Tibial nerve (tissue), 4 donors: ENCODE results near the gene AGXT. TPM values are rescaled to one million over a fixed set of nuclear protein-coding genes. Genes with fewer than 3 reads are reported as not detected.

Experiments used
- DNase-seq, 2 donors: peaks; one replicate each; pipeline ENCODE4 v3.0.0-alpha.2; 2019; ENCODE audit warnings: low spot score in 2 of 2
- H3K27ac ChIP-seq, 4 donors: fragments of 200-600 bp; sonication (generic) in 3 of 4; one replicate each; pipeline ENCODE4 v1.5.1; 2017 to 2019; ENCODE audit warnings: mild to moderate bottlenecking in 1 of 4
- H3K27me3 ChIP-seq, 2 donors: fragments of 200-600 bp; sonication (generic) in 1 of 2; one replicate each; pipeline versions ENCODE4 v1.5.1 to v1.6.0; 2017 to 2019
- H3K36me3 ChIP-seq, 3 donors: fragments of 200-600 bp; sonication (generic); one replicate each; pipeline ENCODE4 v1.5.1; 2018 to 2019
- H3K4me1 ChIP-seq, 4 donors: fragments of 200-600 bp; sonication (generic) in 3 of 4; one replicate each; pipeline ENCODE4 v1.5.1; 2017 to 2019
- H3K4me3 ChIP-seq, 4 donors: fragments of 200-600 bp; sonication (generic) in 3 of 4; one replicate each; pipeline ENCODE4 v1.5.1; 2017 to 2019; ENCODE audit warnings: mild to moderate bottlenecking in 1 of 4, moderate library complexity in 1 of 4
- H3K9me3 ChIP-seq, 4 donors: fragments of 200-600 bp; sonication (generic) in 3 of 4; one replicate each; pipeline ENCODE4 v1.5.1; 2017 to 2019
- EP300 ChIP-seq, 2 donors: sonication (generic); formaldehyde crosslinking; IDR thresholded peaks; one replicate each; pipeline ENCODE4 v1.6.1; 2017; ENCODE audit warnings: antibody characterized with exemption in 2 of 2, mild to moderate bottlenecking in 1 of 2
- POLR2A ChIP-seq, 2 donors: fragments of 450-650 bp; IDR thresholded peaks; one replicate each; pipeline ENCODE4 v1.6.1; 2017; ENCODE audit warnings: antibody characterized with exemption in 2 of 2, mild to moderate bottlenecking in 2 of 2, moderate library complexity in 2 of 2
- WGBS, 2 donors: methylation state at CpG; one replicate each; pipeline ENCODE4 v1.1.5; 2018; 5-methylcytosine and 5-hydroxymethylcytosine counted together
- total RNA-seq, 4 donors: library from RNA; depleted of rRNA; stranded (reverse); fragments of >200 nt; gene quantifications; one replicate each; pipeline ENCODE4 v1.1.0, GENCODE V29; 2016
- TF ChIP-seq, protein P1 (sequence below), 5 experiments: fragments of 200-600 bp in 3 of 5; fragments of 450-650 bp in 2 of 5; sonication (generic) in 3 of 5; IDR thresholded peaks; one replicate each; pipeline ENCODE4 v1.5.1; 2016 to 2019; ENCODE audit warnings: antibody characterized with exemption in 5 of 5, mild to moderate bottlenecking in 3 of 5, moderate library complexity in 2 of 5

AGXT gene
- total RNA-seq, 4 donors from 2014 or later, result 0.30 TPM; not detected in 3

DNA sequence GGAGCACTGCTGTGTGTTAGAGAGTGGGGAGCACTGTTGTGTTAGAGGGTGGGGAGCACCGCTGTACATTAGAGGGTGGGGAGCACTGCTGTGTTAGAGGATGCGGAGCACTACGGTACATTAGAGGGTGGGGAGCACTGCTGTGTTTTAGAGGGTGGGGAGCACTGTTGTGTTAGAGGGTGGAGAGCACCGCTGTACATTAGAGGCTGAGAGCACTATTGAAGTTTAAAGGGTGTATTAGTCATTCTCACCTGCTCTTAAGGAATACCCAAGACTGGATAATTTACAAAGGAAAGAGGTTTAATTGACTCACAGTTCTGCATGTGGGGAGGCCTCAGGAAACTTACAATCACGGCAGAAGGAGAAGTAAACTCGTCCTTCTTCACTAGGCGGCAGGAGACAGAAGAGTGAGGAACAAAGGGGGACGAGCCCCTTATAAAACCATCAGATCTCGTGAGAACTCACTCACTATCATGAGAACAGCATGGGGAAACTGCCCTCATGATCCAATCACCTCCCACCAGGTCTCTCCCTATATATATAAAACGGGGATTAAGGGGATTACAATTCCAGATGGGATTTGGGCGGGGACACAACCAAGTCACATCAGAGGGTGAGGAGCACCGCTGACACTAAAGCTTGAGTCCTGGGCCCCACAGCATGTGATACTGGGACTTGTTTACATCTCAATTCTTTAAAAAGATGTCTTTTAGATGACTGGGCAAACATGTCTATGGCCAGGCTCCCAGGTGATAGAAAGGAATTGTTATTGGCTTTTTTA, 19.5 kb upstream of the AGXT start:
- DNase-seq, result no peak
- Histone ChIP-seq H3K9me3 (peaks cover 0 to 2% (median 0%) of the 10 kb centered on the region in 4 donors), H3K4me3 (no peak overlapping the region), H3K36me3 (no peaks in the 10 kb centered on the region), H3K27ac (no peak overlapping the region), H3K4me1 (peaks cover 0 to 7% (median 0%) of the 10 kb centered on the region in 4 donors), H3K27me3 (no peaks in the 10 kb centered on the region)
- 69 to 72% methylated on average over 12 of the region's 12 CpGs for WGBS, 2 donors
- TF ChIP-seq EP300 (IDR thresholded peaks at IDR 0.05) (no peak), POLR2A (IDR thresholded peaks at IDR 0.05) (no peak)
- TF ChIP-seq, protein P1, sequence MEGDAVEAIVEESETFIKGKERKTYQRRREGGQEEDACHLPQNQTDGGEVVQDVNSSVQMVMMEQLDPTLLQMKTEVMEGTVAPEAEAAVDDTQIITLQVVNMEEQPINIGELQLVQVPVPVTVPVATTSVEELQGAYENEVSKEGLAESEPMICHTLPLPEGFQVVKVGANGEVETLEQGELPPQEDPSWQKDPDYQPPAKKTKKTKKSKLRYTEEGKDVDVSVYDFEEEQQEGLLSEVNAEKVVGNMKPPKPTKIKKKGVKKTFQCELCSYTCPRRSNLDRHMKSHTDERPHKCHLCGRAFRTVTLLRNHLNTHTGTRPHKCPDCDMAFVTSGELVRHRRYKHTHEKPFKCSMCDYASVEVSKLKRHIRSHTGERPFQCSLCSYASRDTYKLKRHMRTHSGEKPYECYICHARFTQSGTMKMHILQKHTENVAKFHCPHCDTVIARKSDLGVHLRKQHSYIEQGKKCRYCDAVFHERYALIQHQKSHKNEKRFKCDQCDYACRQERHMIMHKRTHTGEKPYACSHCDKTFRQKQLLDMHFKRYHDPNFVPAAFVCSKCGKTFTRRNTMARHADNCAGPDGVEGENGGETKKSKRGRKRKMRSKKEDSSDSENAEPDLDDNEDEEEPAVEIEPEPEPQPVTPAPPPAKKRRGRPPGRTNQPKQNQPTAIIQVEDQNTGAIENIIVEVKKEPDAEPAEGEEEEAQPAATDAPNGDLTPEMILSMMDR (IDR thresholded peaks at IDR 0.05), result no peak

DNA sequence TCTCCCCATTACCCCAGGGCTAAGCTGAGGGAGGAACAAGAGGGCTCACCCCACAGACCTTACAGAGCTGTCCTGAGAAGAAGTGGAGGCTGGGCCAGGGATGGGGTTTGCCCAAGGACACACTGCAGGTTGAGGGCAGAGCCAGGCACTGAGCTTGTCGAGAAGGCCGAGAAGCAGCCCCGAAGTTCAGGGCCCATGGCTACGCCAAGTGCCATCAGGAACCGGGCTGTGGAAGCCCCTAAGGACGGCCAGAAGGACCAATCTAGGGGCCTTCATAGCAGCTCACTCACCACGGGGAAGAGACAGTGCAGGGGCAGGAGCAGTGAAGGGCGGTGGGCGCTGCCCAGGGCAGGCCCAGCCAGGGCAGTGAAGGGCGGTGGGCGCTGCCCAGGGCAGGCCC, 18.6 kb upstream of the AGXT start:
- Histone ChIP-seq H3K4me3 (no peak overlapping the region), H3K27ac (no peak overlapping the region), H3K4me1 (peaks cover 0 to 7% (median 0%) of the 10 kb centered on the region in 4 donors), H3K36me3 (no peaks in the 10 kb centered on the region), H3K27me3 (no peaks in the 10 kb centered on the region), H3K9me3 (peaks cover 0 to 11% (median 0%) of the 10 kb centered on the region in 4 donors)
- DNase-seq, result no peak
- 83 to 90% methylated on average over 11 of the region's 11 CpGs for WGBS, 2 donors
- TF ChIP-seq EP300 (IDR thresholded peaks at IDR 0.05), result no peak
- TF ChIP-seq POLR2A (IDR thresholded peaks at IDR 0.05), result no peak
- TF ChIP-seq, protein P1 (IDR thresholded peaks at IDR 0.05), result no peak

DNA sequence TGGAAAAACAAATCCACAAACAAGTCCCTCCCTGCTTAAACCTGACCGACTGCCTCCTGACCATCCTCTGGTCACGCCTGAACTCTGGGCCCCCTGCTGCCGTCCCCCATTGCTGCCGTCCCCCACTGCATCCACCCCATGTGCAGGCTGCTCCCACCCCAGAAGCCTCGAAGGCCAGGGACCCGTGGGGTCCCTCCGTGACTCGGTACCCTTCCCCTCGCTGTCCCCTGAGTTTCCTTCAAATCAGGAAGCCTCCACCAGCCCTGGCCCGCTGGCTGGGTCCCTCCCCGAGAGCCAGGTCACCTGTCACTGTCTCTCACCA, 17.9 kb upstream of the AGXT start:
- Histone ChIP-seq H3K27me3 (no peaks in the 10 kb centered on the region), H3K4me1 (peaks cover 0 to 7% (median 0%) of the 10 kb centered on the region in 4 donors), H3K36me3 (no peaks in the 10 kb centered on the region), H3K9me3 (peaks cover 0 to 12% (median 0%) of the 10 kb centered on the region in 4 donors), H3K27ac (no peak overlapping the region), H3K4me3 (no peak overlapping the region)
- 57 to 68% methylated on average over 10 to 11 of the region's 11 CpGs for WGBS, 2 donors
- TF ChIP-seq, protein P1 (IDR thresholded peaks at IDR 0.05), result no peak
- TF ChIP-seq POLR2A (IDR thresholded peaks at IDR 0.05), result no peak
- no peak for TF ChIP-seq EP300 (IDR thresholded peaks at IDR 0.05)
- no peak for DNase-seq

DNA sequence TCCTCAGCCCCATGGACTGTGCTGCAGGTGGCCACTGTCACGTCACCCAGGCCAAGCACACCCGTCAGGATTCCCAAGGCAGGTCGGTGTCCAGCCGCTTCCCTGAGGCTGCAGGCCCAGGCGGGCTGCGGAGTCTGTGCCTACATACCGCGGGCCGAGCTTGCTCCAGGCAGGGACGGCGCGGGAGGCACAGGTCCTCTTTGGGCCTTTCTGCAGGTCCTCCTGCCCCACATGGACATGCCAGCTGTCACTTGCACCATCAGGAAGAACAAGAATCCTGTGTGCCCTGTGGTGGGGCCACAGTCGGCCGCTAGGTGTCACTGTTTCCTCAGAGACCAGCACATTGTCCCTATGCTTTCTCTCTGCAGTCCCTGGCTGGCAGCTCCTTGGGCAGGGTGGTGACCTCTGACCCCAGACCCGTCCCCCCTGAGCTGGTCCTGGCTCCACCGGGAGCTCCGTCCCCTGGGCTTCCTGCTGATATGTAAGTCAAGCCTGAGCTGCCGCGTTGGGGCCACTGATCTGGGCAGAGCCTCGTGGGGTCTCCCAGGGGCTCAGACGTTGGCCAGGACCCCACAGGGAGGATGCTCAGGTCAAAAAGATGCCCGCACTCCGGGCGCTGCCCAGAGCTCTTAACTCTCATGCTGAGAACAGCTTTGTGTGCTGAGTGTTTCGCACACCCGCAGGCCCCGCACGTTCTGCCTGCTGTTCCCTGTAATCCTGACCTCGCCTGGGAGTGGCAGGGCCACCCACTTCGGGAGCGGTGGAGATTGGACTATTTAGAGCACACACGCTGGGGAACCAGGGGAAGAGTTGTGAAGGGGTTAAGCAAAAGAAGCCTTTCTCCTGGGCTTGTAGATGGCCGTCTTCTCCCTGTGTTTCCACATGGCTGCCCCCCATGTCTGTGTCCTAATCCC, 17.3 kb upstream of the AGXT start:
- no peaks in the 10 kb centered on the region for H3K36me3 ChIP-seq
- WGBS, 2 donors, result 37 to 55% methylated on average over 17 to 30 of the region's 33 CpGs
- peaks cover 0 to 7% (median 0%) of the 10 kb centered on the region in 4 donors for H3K4me1 ChIP-seq
- H3K9me3 ChIP-seq, result peaks cover 0 to 12% (median 0%) of the 10 kb centered on the region in 4 donors
- DNase-seq, result peak; percentile 81 to 92
- no peak overlapping the region for H3K27ac ChIP-seq
- TF ChIP-seq, protein P1 (IDR thresholded peaks at IDR 0.05), result peak; percentile 93 to 97 (median 96)
- TF ChIP-seq POLR2A (IDR thresholded peaks at IDR 0.05), result no peak
- TF ChIP-seq EP300 (IDR thresholded peaks at IDR 0.05), result peak in 1 of 2 donors; percentile 6
- no peaks in the 10 kb centered on the region for H3K27me3 ChIP-seq
- H3K4me3 ChIP-seq, result no peak overlapping the region
